K562 (cell line): ENCODE results near the gene ZER1. TPM values are rescaled to one million over a fixed set of nuclear protein-coding genes. Genes with fewer than 3 reads are reported as not detected.
A peak's percentile ranks its signal among the peaks of the same experiment; 100 is the strongest.

Experiments used
- ATAC-seq: fragments of 200-7000 bp; cut with Tn5 transposase; 3 replicates; pipeline ENCODE4 v1.9.1; 2020; ENCODE audit warnings: moderate library complexity
- BruUV-seq: library from RNA; stranded (reverse); fragments of 400-500 nt; replicated peaks from 2 replicates; lab custom pipeline; 2021; lab: Mats Ljungman, UMichigan
- CTCF ChIA-PET: fragments of 300-600 bp; formaldehyde crosslinking; extraction: SDS; loops from one replicate; lab custom pipeline; 2021; ENCODE audit warnings: low intra/inter-chr PET ratio; lab: Yijun Ruan, JAX
- POLR2A ChIA-PET: fragments of 300-600, 350-650 bp; sonication (Branson Sonifier 250); formaldehyde crosslinking; extraction: SDS; loops from one replicate; lab custom pipeline; 2021; ENCODE audit warnings: antibody characterized with exemption, inconsistent platforms; lab: Yijun Ruan, JAX
- DNase-seq, 4 experiments: peaks; one replicate each; pipeline versions ENCODE4 v3.0.0 to v3.0.0-alpha.2; 2011 to 2018; ENCODE audit warnings: low spot score in 3 of 4, mixed read lengths in 3 of 4; ENCODE audit errors: extremely low read depth in 1 of 4
- FAIRE-seq: peaks from 2 replicates; lab custom pipeline; 2011; peaks lifted over from hg19 to GRCh38; lab: Jason Lieb, UNC
- H2AFZ ChIP-seq: 2 replicates; pipeline ENCODE4 v1.6.0; 2011; ENCODE audit warnings: low read depth, low read length, control low read depth, inconsistent platforms
- H3K27ac ChIP-seq: fragments of 200-600 bp; 3 replicates; pipeline ENCODE4 v1.8.0; 2011; ENCODE audit warnings: low read depth, mild to moderate bottlenecking, control low read depth, inconsistent platforms, low read length, moderate library complexity, mixed read lengths; ENCODE audit errors: extremely low read depth
- H3K27me3 ChIP-seq, 2 experiments: fragments of 300-600 bp in 1 of 2; 2 replicates in 1 of 2; 3 replicates in 1 of 2; pipeline versions ENCODE4 v1.6.0 to v1.8.0; 2011; ENCODE audit warnings: inconsistent platforms in 2 of 2, low read length in 2 of 2, mild to moderate bottlenecking in 1 of 2, mixed read lengths in 1 of 2, moderate library complexity in 1 of 2; ENCODE audit not compliant: control insufficient read depth in 2 of 2, insufficient read depth in 2 of 2
- H3K36me3 ChIP-seq: fragments of 300-600 bp; 3 replicates; pipeline ENCODE4 v1.8.0; 2011; ENCODE audit warnings: mild to moderate bottlenecking, low read length, inconsistent platforms; ENCODE audit not compliant: control insufficient read depth, insufficient read depth
- H3K4me1 ChIP-seq, 2 experiments: fragments of 200-600 bp in 1 of 2; replicated peaks in 1 of 2; 2 replicates in 1 of 2; 3 replicates in 1 of 2; pipeline versions ENCODE4 v1.5.1 to v1.8.0; 2011; ENCODE audit warnings: inconsistent platforms in 2 of 2, low read length in 2 of 2, mild to moderate bottlenecking in 1 of 2, mixed read lengths in 1 of 2, moderate library complexity in 1 of 2; ENCODE audit not compliant: control insufficient read depth in 2 of 2, insufficient read depth in 2 of 2
- H3K4me2 ChIP-seq: 2 replicates; pipeline ENCODE4 v1.6.1; 2011; ENCODE audit warnings: low read length, control low read depth, inconsistent platforms, mixed read lengths; ENCODE audit not compliant: insufficient read depth
- H3K4me3 ChIP-seq: fragments of 200-600 bp; sonication (generic), shearing (Covaris generic); 2 replicates; pipeline ENCODE4 v1.5.1; 2016; ENCODE audit warnings: control low read depth, inconsistent platforms
- H3K79me2 ChIP-seq: fragments of 200-600 bp; 3 replicates; pipeline ENCODE4 v1.8.0; 2011; ENCODE audit warnings: low read length, inconsistent platforms; ENCODE audit not compliant: control insufficient read depth, insufficient read depth
- H3K9ac ChIP-seq, 2 experiments: 2 replicates each; pipeline versions ENCODE4 v1.6.0 to v1.6.1; 2011; ENCODE audit warnings: low read depth in 2 of 2, low read length in 2 of 2, control low read depth in 1 of 2, inconsistent platforms in 1 of 2, mild to moderate bottlenecking in 1 of 2, mixed read lengths in 1 of 2; ENCODE audit not compliant: insufficient read depth in 1 of 2
- H3K9me1 ChIP-seq: one replicate; pipeline ENCODE4 v1.6.0; 2011; ENCODE audit warnings: inconsistent platforms, mild to moderate bottlenecking, low read length, moderate library complexity; ENCODE audit not compliant: control insufficient read depth, insufficient read depth
- H3K9me3 ChIP-seq: replicated peaks from 2 replicates; pipeline ENCODE4 v1.5.1; 2011; ENCODE audit warnings: low read depth, low read length, inconsistent platforms; ENCODE audit not compliant: control insufficient read depth, insufficient read depth
- H4K20me1 ChIP-seq: replicated peaks from 2 replicates; pipeline ENCODE4 v1.6.1; 2011; ENCODE audit warnings: low read length, inconsistent platforms, mixed read lengths; ENCODE audit not compliant: control insufficient read depth, insufficient read depth
- ARID3A ChIP-seq: IDR thresholded peaks from 2 replicates; pipeline ENCODE4 v1.6.1; 2012; ENCODE audit warnings: low read depth, low read length, improper control_type of control experiment, borderline replicate concordance
- CBX1 ChIP-seq: sonication (generic); IDR thresholded peaks from 2 replicates; pipeline ENCODE4 v1.6.1; 2016; ENCODE audit warnings: antibody characterized with exemption, low read depth, mild to moderate bottlenecking
- GABPB2 ChIP-seq: fragments of 250-450 bp; sonication (Bioruptor Pico); conservative IDR thresholded peaks from 2 replicates; pipeline ENCODE4 v1.5.1; 2021; ENCODE audit warnings: mild to moderate bottlenecking
- HNRNPUL1 ChIP-seq: fragments of 200-400 bp; formaldehyde crosslinking; IDR thresholded peaks from 2 replicates; pipeline ENCODE4 v1.6.1; 2017; ENCODE audit warnings: low read length
- KAT7 ChIP-seq: sonication (generic); formaldehyde crosslinking; IDR thresholded peaks from 2 replicates; pipeline ENCODE4 v1.8.0; 2022; ENCODE audit warnings: missing genetic modification reagents, mild to moderate bottlenecking, borderline replicate concordance
- NBN ChIP-seq: fragments of 450-650 bp; IDR thresholded peaks from 2 replicates; pipeline ENCODE4 v1.6.1; 2016; ENCODE audit warnings: low read depth, mild to moderate bottlenecking
- RUNX1 ChIP-seq: sonication (generic); IDR thresholded peaks from 2 replicates; pipeline ENCODE4 v1.6.1; 2016; ENCODE audit warnings: antibody characterized with exemption, low read depth
- TAL1 ChIP-seq: fragments of 450-650 bp; IDR thresholded peaks from 2 replicates; pipeline ENCODE4 v1.6.1; 2016; ENCODE audit warnings: mild to moderate bottlenecking
- ZBTB12 ChIP-seq: fragments of 250-450 bp; sonication (Bioruptor Pico); IDR thresholded peaks from 2 replicates; pipeline ENCODE4 v1.4.0; 2020
- WGBS: fragments of 100-300 bp; shearing (Covaris generic); methylation state at CpG from one replicate; pipeline ENCODE4 v1.1.6; 2016; ENCODE audit warnings: low coverage, mixed read lengths; ENCODE audit not compliant: insufficient coverage; ENCODE audit errors: missing lambda C conversion rate; 5-methylcytosine and 5-hydroxymethylcytosine counted together
- in situ Hi-C: fragments of 300-500 bp; cut with MboI; formaldehyde crosslinking; loops from 4 replicates; pipeline ENCODE4 v1.15.0; 2018; ENCODE audit warnings: inconsistent platforms, mixed read lengths
- intact Hi-C: fragments of 100-400 bp; cut with micrococcal nuclease; formaldehyde crosslinking; loops from 2 replicates; pipeline ENCODE4 v1.14.2; 2022
- polyA plus RNA-seq, 8 experiments: library from polyadenylated mRNA; depleted of rRNA in 4 of 8; stranded (reverse) in 5 of 8; unstranded in 3 of 8; fragments of >200 nt; fragmentation: Nextera tagmentation in 2 of 8; fragmentation: Illumina TruSeq in 1 of 8; extraction: Ambion mirVana in 2 of 8; extraction: Trizol in 1 of 8; gene quantifications; 2 replicates each; pipeline versions ENCODE4 v1.2.1 to v1.2.3, GENCODE V29; 2011 to 2014; ENCODE audit warnings: inconsistent platforms in 1 of 8, missing spikeins in 1 of 8
- total RNA-seq, 7 experiments: library from RNA; depleted of rRNA in 6 of 7; stranded (reverse); fragments of >200 nt in 6 of 7; fragmentation: Illumina TruSeq in 2 of 7; extraction: Trizol in 2 of 7; gene quantifications; 2 replicates each; pipeline versions ENCODE4 v1.2.1 to v1.2.3, GENCODE V29; 2011 to 2021; ENCODE audit warnings: low replicate concordance in 1 of 7

ZER1 gene
- total and polyA plus RNA-seq, 9 of the 15 experiments (the other 6 are each of a cell fraction or from before 2014, with no cell fraction given): 0.07 to 10.7 (median 6.2) TPM

GRCh38 chr9:128790536-128790935 lies 18.8 kb upstream of the ZER1 start (continued):
- no peak for TF ChIP-seq ZBTB12
- no peak for TF ChIP-seq HNRNPUL1
- no peak for TF ChIP-seq TAL1
- no peak for TF ChIP-seq KAT7
- TF ChIP-seq ARID3A: no peak
- TF ChIP-seq RUNX1: no peak
- TF ChIP-seq CBX1: no peak

- intact Hi-C loops: no loop called here
- peaks cover 42% of the 10 kb centered on the region for H3K36me3 ChIP-seq
- peaks cover 22% of the 10 kb centered on the region for H3K79me2 ChIP-seq
- peak overlapping the region; percentile 83 to 100; a peak in 2 of 4 replicates for H3K9ac ChIP-seq
- ATAC-seq (no peak), DNase-seq (no peak), FAIRE-seq (no peak)
- 0 out of 2 replicates have a peak, but pooled peaks cover 2% of the 10 kb centered on the region for H3K9me3 ChIP-seq
- no peak overlapping the region for H2AFZ ChIP-seq
- no peaks in the 10 kb centered on the region for H4K20me1 ChIP-seq
- no TSS peak for BruUV-seq
- no peaks in the 10 kb centered on the region for H3K27me3 ChIP-seq
- no peaks in the 10 kb centered on the region for H3K9me1 ChIP-seq
- CTCF ChIA-PET: no interaction called here
- in situ Hi-C loops: no loop called here
- peaks cover 14 to 22% of the 10 kb centered on the region in 2 experiments; a peak in 4 of 5 replicates for H3K4me1 ChIP-seq
- peak overlapping the region; percentile 99 for H3K4me3 ChIP-seq
- 100% methylated on average over 1 of the region's 1 CpG for WGBS
- peak overlapping the region; percentile 96 for H3K4me2 ChIP-seq
- H3K27ac ChIP-seq: peak overlapping the region; percentile 18; the same call in 1 of the 3 replicates
- POLR2A ChIA-PET: interaction anchor here (0.6 to 1.3 kb wide), 9 partner anchors 10 to 137 kb away, joined by 3 to 5 read pairs (median 4); partner anchors contain the start of gene ENDOG
- TF ChIP-seq NBN (no peak), GABPB2 (CRISPR knock-in tag) (no peak)
Measured at GRCh38 chr9:128788445-128788844, 16.7 kb upstream of the ZER1 start.
